ENCODE results near the gene NAXE.
A peak's percentile ranks its signal among the peaks of the same experiment; 100 is the strongest.
"Not testable (repeated sequence)": the region's sequence is repeated elsewhere in the genome, so short reads cannot be mapped to it uniquely, and the experiment has no call there.

NAXE gene

DNA sequence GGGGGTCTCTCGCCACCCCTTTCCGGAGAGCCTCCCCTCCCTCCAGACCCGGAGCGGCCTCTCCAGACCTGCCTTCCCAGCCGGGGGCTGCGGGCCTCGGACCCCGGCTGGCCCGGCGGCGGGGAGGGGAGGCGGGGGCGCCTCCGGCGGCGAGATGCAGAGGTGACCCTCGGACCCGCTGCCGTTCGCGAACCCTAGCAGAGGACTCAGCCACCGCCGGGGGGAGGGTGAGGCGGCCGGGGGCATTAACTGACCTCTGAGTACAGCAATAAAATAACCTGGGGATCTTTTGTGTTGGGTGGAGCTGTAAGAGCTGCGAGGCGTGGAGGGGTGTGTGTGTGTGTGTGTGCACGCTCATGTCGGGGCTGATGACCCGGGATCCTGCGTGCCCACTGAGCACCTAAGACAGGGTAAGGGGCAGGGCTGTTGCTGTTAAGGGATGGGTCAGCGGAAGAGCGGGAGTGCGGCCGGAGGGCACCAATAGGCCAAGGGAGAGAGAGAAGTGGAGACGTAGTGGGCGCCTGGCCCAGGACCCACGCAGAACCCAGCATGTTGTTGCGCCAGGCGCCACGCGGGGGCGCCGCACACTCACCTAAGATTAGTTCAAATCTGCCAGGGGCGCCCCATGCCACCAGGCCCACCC lies 34.0 kb downstream of the NAXE start:
- peak; percentile 82 for DNase-seq

DNA sequence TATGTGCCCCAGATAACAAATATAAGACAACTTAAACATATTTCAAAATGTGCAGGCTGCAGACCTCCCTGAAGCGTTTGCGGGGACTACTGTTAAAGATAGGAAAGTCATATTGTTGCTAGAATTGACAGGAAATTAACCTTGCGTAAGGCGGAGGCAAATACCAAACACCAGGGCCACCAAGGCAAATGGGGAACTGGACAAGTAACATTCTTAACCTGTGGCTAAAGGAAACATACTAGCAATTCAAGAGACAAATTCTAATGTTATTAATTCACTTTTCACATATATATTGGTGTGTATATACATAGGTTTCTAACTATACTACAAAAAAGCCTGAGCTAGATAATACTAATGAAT lies 34.5 kb downstream of the NAXE start:
- no peak for DNase-seq

DNA sequence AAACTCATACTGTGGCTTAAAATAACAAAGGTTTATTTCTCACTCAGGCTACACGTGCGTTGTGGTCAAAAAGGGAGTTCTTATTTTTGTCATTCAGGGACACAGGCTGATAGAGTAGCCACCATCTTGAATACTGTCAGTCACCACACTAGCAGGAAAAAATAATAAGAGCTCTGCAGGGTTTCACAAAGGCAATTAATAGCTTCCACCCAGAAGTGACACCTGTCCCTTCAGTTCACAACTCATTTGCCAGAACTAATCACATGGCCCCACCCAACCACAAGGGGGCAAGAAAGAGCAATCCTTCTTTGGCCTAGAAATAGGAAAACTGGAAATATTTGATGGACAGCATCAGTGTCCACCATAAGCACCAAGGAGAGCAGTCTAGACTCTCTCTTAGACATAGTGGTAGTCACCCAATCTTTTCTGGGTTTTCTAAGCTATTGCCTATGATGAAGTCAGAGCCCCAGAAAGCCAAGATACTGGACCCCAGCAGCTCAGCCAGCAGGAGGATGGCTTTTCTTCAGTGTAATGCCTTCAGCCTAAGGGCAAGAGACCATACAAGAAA lies 35.8 kb downstream of the NAXE start:
- peak; percentile 85 for DNase-seq

DNA sequence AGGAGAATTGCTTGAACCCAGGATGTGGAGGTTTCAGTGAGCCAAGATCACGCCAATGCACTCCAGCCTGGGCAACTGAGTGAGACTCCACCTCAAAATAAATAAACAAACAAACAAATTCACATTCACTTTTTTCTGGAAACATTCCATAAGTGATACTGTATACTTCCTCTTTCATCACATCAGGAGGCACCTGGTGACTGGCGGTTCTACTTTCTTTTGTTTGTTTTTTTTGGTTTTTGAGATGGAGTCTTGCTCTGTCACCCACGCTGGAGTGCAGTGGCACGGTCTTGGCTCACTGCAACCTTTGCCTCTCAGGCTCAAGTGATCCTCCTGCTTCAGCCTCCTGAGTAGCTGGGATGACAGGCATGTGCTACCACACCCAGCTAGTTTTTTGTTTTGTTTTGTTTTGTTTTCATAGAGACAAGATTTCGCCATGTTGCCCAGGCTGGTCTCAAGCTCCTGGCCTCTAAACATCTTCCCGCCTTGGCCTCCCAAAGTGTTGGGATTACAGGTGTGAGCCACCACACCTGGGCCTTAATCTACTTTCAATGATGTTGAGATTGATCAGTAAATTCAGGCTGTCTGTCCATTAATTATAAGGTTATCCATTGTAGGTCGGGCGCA lies 38.4 kb downstream of the NAXE start:
- DNase-seq = no peak

DNA sequence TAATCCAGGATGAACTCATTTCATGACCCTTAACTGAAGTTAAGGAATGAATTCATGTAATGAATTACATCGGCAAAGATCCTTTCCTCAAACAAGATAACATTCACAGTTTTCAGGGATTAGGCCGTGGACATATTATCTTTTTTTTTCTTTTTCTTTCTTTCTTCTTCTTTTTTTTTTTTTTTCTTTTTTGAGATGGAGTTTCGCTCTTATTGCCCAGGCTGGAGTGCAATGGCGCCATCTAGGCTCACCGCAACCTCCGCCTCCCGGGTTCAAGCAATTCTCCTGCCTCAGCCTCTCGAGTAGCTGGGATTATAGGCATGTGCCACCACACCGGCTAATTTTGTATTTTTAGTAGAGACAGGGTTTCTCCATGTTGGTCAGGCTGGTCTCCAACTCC lies 39.6 kb downstream of the NAXE start:
- not testable (repeated sequence) for DNase-seq

DNA sequence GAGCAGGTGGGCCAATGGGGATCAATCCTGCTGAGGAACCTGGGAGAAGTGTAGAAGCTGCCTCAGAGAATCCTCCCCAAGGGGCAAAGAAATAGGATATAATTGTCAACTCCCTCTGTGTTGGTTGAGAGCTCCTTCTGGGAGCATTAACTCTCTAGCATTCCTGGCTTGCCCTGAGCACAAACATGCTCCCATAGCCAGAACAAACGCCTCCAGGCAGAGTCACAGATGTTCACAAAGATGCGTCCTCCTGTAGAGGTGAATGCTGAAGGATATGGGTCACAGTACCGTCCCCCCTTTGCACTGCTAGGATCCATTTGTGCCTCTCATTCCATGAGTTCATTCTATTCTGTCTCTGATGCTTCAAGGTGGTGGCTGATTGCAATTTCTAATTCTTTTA lies 40.8 kb downstream of the NAXE start:
- DNase-seq = no peak

DNA sequence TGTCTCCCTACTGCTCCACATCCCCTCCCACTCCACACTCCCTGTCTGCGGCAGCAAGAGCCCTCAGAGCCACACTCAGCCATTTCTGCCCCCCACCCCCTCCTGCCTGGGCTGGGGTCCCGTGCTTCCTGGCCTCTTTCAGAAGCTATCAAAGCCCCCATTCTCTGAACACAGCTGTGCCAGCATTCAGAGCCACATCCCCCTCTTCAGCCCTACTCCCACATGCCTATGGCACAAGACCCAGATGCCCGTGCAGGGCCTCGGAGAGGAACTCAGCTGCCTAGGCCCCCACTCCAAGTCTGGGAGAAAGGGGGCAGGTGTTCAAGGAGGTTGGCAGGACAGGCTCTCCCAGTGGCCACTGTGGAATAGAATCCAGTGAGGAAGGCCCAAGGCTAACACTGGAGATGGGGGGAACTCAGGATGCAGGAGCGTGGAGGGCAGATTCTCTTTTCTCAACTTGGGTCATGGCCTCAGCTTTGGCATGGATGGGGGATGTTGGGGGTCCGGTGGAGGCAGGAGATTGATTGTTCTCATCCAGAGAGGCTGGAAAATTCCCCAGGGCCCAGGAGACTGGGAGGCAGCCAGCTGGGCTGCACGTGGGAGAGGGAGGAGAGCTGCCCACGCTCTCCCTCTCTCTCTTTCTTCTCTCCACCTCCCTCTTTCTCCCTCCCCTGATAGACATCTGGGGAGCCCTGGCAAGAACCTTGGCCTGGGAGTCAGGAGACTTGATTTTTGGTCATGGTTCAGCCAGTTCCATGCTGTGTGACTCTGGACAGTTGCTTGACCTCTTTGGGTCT lies 46.8 kb downstream of the NAXE start:
- DNase-seq = no peak

DNA sequence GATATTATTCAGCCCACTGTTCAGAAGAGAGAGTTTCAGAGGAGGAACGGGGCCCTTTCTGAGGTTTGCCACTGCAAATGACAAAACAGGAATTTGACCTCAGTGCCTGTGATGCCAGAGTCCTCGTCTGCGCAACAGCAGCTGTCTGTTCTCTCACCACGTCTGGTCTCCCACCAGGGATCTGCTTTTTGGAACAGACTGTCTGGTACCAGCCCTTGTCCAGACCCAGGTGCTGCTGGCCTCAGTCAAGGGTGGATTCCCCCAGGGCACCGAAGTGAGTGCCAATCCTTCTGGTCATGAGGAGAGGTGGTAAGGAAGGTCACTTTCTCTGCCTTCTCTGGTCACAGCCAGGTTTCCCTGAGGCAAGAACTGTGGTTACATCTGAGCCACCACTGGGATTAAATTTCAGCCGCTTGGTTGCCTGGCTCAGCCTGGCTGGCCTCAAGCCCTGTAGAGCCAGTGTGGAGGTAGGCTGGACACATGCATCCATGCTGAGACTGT lies 48.1 kb downstream of the NAXE start:
- no peak for DNase-seq

DNA sequence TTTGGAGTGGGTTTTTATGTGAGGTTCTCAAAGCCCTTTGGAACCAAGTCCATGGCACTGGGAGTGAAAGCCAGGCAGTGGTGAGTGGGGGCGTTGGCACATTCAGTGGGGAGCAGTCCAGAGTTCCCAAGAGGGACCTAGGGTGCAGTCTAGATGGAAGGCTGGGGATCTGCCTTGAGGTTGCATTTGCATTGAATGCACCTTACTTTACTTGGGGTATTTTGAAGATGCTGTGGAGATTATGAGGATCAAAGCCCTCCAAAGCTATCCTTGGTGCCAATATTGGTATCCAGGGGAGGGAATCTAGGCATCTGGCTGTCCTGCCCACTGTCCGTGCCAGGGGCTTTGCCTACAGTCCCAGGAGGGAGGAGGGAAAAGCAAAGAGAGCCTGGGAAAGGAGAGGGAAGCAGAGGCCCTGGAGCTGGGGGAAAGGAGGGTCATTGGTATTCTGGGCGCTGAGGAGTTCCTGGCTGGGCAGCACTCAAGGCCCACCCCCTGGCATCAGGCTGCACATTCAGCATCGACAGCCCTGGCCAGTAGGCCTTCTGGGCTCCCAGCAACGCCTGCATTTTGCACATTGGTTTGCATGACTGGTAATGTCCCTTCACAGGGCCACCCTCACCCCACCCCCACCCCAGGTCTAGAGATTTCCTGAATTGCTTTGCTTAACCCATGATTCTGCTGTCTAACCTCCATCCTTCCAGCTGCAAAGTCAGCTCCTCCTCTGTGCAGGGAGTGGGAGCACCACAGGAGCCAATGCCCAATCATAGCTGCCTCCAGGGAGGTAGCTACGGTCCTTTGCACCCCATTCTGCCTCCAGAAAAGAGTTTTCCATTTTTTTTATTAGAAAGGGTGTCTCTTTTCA lies 49.5 kb downstream of the NAXE start:
- DNase-seq = no peak

DNA sequence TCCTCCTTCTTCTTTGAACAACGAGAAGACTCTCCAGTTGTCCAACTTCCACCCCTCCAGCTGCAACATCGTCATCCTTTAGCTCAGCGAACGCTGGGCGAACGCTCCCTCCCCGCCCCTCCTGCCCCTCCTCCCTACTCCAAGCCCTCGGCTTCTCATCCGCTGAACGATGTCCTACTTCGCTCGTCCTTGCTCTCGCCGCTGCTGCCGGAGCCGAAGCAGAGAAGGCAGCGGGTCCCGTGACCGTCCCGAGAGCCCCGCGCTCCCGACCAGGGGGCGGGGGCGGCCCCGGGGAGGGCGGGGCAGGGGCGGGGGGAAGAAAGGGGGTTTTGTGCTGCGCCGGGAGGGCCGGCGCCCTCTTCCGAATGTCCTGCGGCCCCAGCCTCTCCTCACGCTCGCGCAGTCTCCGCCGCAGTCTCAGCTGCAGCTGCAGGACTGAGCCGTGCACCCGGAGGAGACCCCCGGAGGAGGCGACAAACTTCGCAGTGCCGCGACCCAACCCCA lies 50.2 kb downstream of the NAXE start, which contains the start of gene BCAN:
Gene BCAN, plus strand, starts transcription at position 357 of the 504 bp plus-strand sequence. CDS start 3,938 bp downstream, outside the sequence.
- DNase-seq = peak; percentile 86

DNA sequence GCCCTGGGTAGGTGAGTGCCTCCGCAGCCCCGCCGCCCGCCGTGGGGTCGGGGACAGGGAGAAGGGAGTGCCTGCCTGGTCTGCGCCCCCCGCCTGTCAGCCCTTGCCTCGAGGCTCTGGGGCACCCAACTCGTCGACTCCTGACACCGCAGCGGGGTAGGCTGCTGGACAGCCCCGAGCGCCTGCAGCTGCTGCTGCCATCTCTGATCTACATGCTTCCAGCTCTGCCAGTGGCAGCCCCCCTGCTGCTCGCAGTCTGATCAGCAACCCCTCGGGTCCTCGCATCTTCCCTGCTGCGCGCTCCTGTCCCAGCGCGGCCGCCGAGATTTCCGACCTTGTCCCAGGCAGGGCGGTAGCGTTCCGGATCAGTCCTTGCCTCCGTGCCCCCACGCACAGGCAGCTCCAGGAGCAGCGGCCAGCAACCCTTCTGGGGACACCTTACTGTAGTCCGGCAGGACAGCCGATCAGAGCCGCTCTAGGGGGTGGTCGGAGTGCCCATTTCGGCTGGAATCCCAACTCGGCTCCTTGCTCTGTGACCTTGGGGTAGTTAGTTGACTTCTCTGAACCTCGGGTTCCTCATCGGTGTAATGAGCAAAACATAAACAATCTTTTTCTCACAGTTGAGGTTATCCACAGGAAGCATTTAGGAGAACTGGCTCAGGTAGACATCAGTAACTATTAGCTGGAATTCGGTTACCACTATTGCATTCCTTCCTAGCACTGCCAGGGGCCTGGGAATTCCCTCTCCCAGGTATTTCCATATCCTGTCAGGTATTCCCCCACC lies 50.9 kb downstream of the NAXE start:
- no peak for DNase-seq

DNA sequence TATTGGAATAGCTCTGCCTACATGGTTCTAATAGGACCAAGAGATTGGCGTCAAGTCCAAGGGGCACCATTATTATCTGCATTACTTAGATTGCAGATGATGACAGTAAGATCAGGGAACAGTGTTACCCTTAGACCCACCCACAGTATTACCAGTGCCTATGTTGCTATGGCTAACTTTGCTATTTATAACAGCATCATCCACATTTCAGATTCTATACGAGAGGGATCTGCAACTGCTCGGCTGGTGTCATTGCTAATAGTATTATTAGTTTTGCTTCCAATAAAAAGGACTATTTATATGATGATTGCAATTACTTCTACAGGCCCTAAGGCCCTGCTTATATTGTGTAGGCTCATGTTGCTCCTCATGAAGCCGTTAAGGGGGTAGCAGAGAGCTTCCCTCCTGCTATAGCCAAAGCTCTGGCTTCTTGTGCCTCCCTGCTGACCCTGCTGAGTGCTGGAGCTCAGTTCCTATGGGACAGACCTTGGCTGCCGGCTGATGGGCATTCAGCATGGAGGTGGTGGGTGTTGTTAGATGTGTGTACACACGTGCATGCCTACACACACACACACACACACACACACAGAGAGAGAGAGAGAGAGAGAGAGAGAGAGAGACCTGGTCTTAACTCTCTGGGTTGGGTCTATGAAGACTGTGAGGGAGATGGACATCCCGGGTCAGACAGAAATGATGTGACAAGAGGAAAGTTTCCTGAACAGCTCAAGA lies 51.6 kb downstream of the NAXE start:
- DNase-seq = no peak

DNA sequence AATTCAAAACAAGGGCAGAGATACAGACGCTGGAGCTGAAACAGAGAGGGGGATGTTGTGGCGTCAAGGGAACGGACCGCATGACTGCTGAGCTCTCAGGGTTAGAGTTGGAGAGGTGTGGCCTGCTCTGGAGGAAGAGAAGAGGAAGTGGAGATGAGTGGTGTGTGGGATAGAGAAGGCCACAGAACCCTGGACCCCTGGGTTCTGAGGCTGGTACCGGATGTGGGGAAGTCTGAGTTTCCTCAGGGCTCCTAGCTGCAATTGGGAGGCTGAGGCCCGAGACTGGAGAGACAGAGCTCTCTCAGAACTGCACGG lies 52.2 kb downstream of the NAXE start:
- DNase-seq = no peak
